Prostate gland (tissue), 2 donors: Measurements from ENCODE around the gene SPATA24.

Experiments
- CTCF ChIP-seq, 4 experiments: fragments of 200-600 bp in 2 of 4; fragments of 450-650 bp in 2 of 4; sonication (generic) in 2 of 4; IDR thresholded peaks; 1 replicate in 3 of 4; 2 replicates in 1 of 4; pipeline ENCODE4 v1.5.1; 2016 to 2019; ENCODE audit warnings: antibody characterized with exemption in 4 of 4, mild to moderate bottlenecking in 2 of 4, moderate library complexity in 2 of 4
- POLR2A ChIP-seq: fragments of 450-650 bp; IDR thresholded peaks from one replicate; pipeline ENCODE4 v1.6.1; 2016; ENCODE audit warnings: antibody characterized with exemption, mild to moderate bottlenecking
- POLR2AphosphoS5 ChIP-seq: sonication (generic); formaldehyde crosslinking; IDR thresholded peaks from one replicate; pipeline ENCODE4 v1.6.1; 2017; ENCODE audit warnings: antibody characterized with exemption

GRCh38 chr5:139401546-139401945, 2.3 kb downstream of the SPATA24 start:
- TF ChIP-seq CTCF (IDR thresholded peaks at IDR 0.05) (no peak), POLR2A (no peak), POLR2AphosphoS5 (no peak)
